ENCODE measurements around the gene CCDC174. TPM values are rescaled to one million over a fixed set of nuclear protein-coding genes. Genes with fewer than 3 reads are reported as not detected.
"Not testable (repeated sequence)": the region's sequence is repeated elsewhere in the genome, so short reads cannot be mapped to it uniquely, and the experiment has no call there.

CCDC174 gene
- total RNA-seq, 1 experiment from 2014 or later: 7.7 TPM

- not testable (repeated sequence) for DNase-seq (ENCODE audit: low spot score)
Measured at GRCh38 chr3:14652360-14652907, 872 bp downstream of the CCDC174 start.

- no peak for DNase-seq (ENCODE audit: low spot score)
Measured at GRCh38 chr3:14657579-14657978, 6.0 kb downstream of the CCDC174 start.

GRCh38 chr3:14658978-14659377 is 7.4 kb downstream of the CCDC174 start:
- DNase-seq (ENCODE audit: low spot score): no peak

- DNase-seq (ENCODE audit: low spot score): no peak
Measured at GRCh38 chr3:14660942-14661341, 9.4 kb downstream of the CCDC174 start.

- DNase-seq (ENCODE audit: low spot score): no peak
Measured at GRCh38 chr3:14663396-14664135, 12.0 kb downstream of the CCDC174 start.

GRCh38 chr3:14664170-14664569 is 12.6 kb downstream of the CCDC174 start:
- DNase-seq (ENCODE audit: low spot score): no peak

GRCh38 chr3:14672588-14672987 is 21.0 kb downstream of the CCDC174 start:
- no peak for DNase-seq (ENCODE audit: low spot score)

GRCh38 chr3:14674841-14675240 is 23.3 kb downstream of the CCDC174 start, which contains the start of gene C3orf20:
Gene C3orf20 (plus strand): TSS chr3:14675141. CDS start chr3:14682714, 7,573 bp downstream.
- no peak for DNase-seq (ENCODE audit: low spot score)

- no peak for DNase-seq (ENCODE audit: low spot score)
Measured at GRCh38 chr3:14676881-14677280, 25.3 kb downstream of the CCDC174 start.

GRCh38 chr3:14678015-14678503 is 26.5 kb downstream of the CCDC174 start:
- no peak for DNase-seq (ENCODE audit: low spot score)

- no peak for DNase-seq (ENCODE audit: low spot score)
Measured at GRCh38 chr3:14680115-14680514, 28.6 kb downstream of the CCDC174 start.

GRCh38 chr3:14680716-14681115 is 29.2 kb downstream of the CCDC174 start:
- no peak for DNase-seq (ENCODE audit: low spot score)

- DNase-seq (ENCODE audit: low spot score): no peak
Measured at GRCh38 chr3:14684447-14684846, 32.9 kb downstream of the CCDC174 start.

GRCh38 chr3:14685179-14685578 is 33.6 kb downstream of the CCDC174 start:
- DNase-seq (ENCODE audit: low spot score): no peak

GRCh38 chr3:14687360-14687759 is 35.8 kb downstream of the CCDC174 start:
- no peak for DNase-seq (ENCODE audit: low spot score)

- no peak for DNase-seq (ENCODE audit: low spot score)
Measured at GRCh38 chr3:14688525-14688924, 37.0 kb downstream of the CCDC174 start.

- no peak for DNase-seq (ENCODE audit: low spot score)
Measured at GRCh38 chr3:14689247-14689980, 37.9 kb downstream of the CCDC174 start.

- DNase-seq (ENCODE audit: low spot score): no peak
Measured at GRCh38 chr3:14691239-14691638, 39.7 kb downstream of the CCDC174 start.

GRCh38 chr3:14691719-14692118 is 40.2 kb downstream of the CCDC174 start:
- no peak for DNase-seq (ENCODE audit: low spot score)

- no peak for DNase-seq (ENCODE audit: low spot score)
Measured at GRCh38 chr3:14698601-14699244, 47.2 kb downstream of the CCDC174 start.

GRCh38 chr3:14699643-14700042 is 48.1 kb downstream of the CCDC174 start:
- DNase-seq (ENCODE audit: low spot score): no peak

- no peak for DNase-seq (ENCODE audit: low spot score)
Measured at GRCh38 chr3:14700891-14701290, 49.3 kb downstream of the CCDC174 start.
